Activated naive CD8-positive, alpha-beta T cell treated with anti-CD3 and anti-CD28 coated beads, Interleukin-2, amount 50 U/mL, for 16 hours (primary cell): ENCODE measurements around the gene ZNF33A.
"Not testable (repeated sequence)": the region's sequence is repeated elsewhere in the genome, so short reads cannot be mapped to it uniquely, and the experiment has no call there.

Experiments used
- DNase-seq: peaks from one replicate; pipeline ENCODE4 v3.0.0-alpha.2; 2020; ENCODE audit warnings: low read depth, low spot score

The ZNF33A gene

GRCh38 chr10:38045129-38045528, 34.7 kb downstream of the ZNF33A start:
- DNase-seq, result no peak

GRCh38 chr10:38047666-38048065, 37.2 kb downstream of the ZNF33A start:
- no peak for DNase-seq

- no peak for DNase-seq
Measured at GRCh38 chr10:38050212-38050611, 39.7 kb downstream of the ZNF33A start.

- no peak for DNase-seq
Measured at GRCh38 chr10:38054361-38054797, 43.9 kb downstream of the ZNF33A start.

GRCh38 chr10:38055274-38055894, 44.9 kb downstream of the ZNF33A start:
- DNase-seq, result not testable (repeated sequence)

- not testable (repeated sequence) for DNase-seq
Measured at GRCh38 chr10:38069663-38070062, 59.2 kb downstream of the ZNF33A start.

- DNase-seq, result no peak
Measured at GRCh38 chr10:38070501-38070900, 60.0 kb downstream of the ZNF33A start.

- DNase-seq, result no peak
Measured at GRCh38 chr10:38072552-38072951, 62.1 kb downstream of the ZNF33A start.

- DNase-seq, result no peak
Measured at GRCh38 chr10:38076687-38077086, 66.2 kb downstream of the ZNF33A start.

GRCh38 chr10:38093318-38093717, 82.8 kb downstream of the ZNF33A start:
- not testable (repeated sequence) for DNase-seq

GRCh38 chr10:38093816-38094157, 83.3 kb downstream of the ZNF33A start:
- no peak for DNase-seq

- peak; percentile 65 for DNase-seq
Measured at GRCh38 chr10:38094158-38094926, 83.9 kb downstream of the ZNF33A start, which contains the start of gene ZNF37A. Gene ZNF37A (plus strand): TSS chr10:38094337. CDS start chr10:38096618, 2,281 bp downstream.

- no peak for DNase-seq
Measured at GRCh38 chr10:38094927-38095574, 84.6 kb downstream of the ZNF33A start.

- no peak for DNase-seq
Measured at GRCh38 chr10:38102880-38103279, 92.4 kb downstream of the ZNF33A start.

GRCh38 chr10:38103756-38104155, 93.3 kb downstream of the ZNF33A start:
- no peak for DNase-seq

GRCh38 chr10:38112159-38112558, 101.7 kb downstream of the ZNF33A start:
- no peak for DNase-seq
